ENCODE results near the gene SPATA13.

- TF ChIP-seq CTCF (IDR thresholded peaks at IDR 0.05; ENCODE audit: insufficient read depth, low read length, poor library complexity, severe bottlenecking) (no peak), EZH2phosphoT487 (conservative IDR thresholded peaks at IDR 0.05; ENCODE audit: low read length) (no peak)
Measured at GRCh38 chr13:24301911-24302310, 141.4 kb downstream of the SPATA13 start.
